GM10847 (cell line): ENCODE measurements around the gene GOLT1A.

Source experiments
- POLR2A ChIP-seq: IDR thresholded peaks from 2 replicates; pipeline ENCODE4 v1.6.1; 2011; ENCODE audit not compliant: insufficient read length; ENCODE audit errors: extremely low read depth

Gene GOLT1A

GRCh38 chr1:204204944-204205343 lies 8.8 kb downstream of the GOLT1A start:
- no peak for TF ChIP-seq POLR2A

- TF ChIP-seq POLR2A, result no peak
These were observed 10.5 kb downstream of the GOLT1A start for GRCh38 chr1:204203206-204203767.

- TF ChIP-seq POLR2A, result no peak
These were observed 11.3 kb downstream of the GOLT1A start for GRCh38 chr1:204202481-204202880.

- no peak for TF ChIP-seq POLR2A
These were observed 12.3 kb downstream of the GOLT1A start for GRCh38 chr1:204201348-204202040.

- no peak for TF ChIP-seq POLR2A
These were observed 14.2 kb downstream of the GOLT1A start for GRCh38 chr1:204199579-204199978.

- no peak for TF ChIP-seq POLR2A
These were observed 15.1 kb downstream of the GOLT1A start for GRCh38 chr1:204198348-204199340.

GRCh38 chr1:204197068-204197467 lies 16.7 kb downstream of the GOLT1A start:
- no peak for TF ChIP-seq POLR2A

GRCh38 chr1:204196068-204196795 lies 17.6 kb downstream of the GOLT1A start, which contains the start of gene KISS1:
TSS of gene KISS1 (minus strand) at chr1:204196491. CDS start at chr1:204192876, 3,615 bp downstream.
- no peak for TF ChIP-seq POLR2A

- TF ChIP-seq POLR2A, result no peak
These were observed 19.0 kb downstream of the GOLT1A start for GRCh38 chr1:204194771-204195170.

- TF ChIP-seq POLR2A, result no peak
These were observed 19.7 kb downstream of the GOLT1A start for GRCh38 chr1:204194080-204194479.

- no peak for TF ChIP-seq POLR2A
These were observed 21.0 kb downstream of the GOLT1A start for GRCh38 chr1:204192589-204193352.

GRCh38 chr1:204192046-204192445 lies 21.7 kb downstream of the GOLT1A start:
- no peak for TF ChIP-seq POLR2A

- TF ChIP-seq POLR2A, result no peak
These were observed 22.3 kb downstream of the GOLT1A start for GRCh38 chr1:204191456-204191855.
